GM21526 (cell line): Measurements from ENCODE around the gene TMEM203.

Experiments used
- ATAC-seq: cut with Tn5 transposase; IDR thresholded peaks from one replicate; pipeline ENCODE4 v1.9.1; 2021; ENCODE audit warnings: moderate library complexity; ENCODE audit not compliant: unreplicated experiment, low FRiP score

The TMEM203 gene

GRCh38 chr9:137198051-137198901 is 7.2 kb downstream of the TMEM203 start:
- ATAC-seq, result no peak

DNA sequence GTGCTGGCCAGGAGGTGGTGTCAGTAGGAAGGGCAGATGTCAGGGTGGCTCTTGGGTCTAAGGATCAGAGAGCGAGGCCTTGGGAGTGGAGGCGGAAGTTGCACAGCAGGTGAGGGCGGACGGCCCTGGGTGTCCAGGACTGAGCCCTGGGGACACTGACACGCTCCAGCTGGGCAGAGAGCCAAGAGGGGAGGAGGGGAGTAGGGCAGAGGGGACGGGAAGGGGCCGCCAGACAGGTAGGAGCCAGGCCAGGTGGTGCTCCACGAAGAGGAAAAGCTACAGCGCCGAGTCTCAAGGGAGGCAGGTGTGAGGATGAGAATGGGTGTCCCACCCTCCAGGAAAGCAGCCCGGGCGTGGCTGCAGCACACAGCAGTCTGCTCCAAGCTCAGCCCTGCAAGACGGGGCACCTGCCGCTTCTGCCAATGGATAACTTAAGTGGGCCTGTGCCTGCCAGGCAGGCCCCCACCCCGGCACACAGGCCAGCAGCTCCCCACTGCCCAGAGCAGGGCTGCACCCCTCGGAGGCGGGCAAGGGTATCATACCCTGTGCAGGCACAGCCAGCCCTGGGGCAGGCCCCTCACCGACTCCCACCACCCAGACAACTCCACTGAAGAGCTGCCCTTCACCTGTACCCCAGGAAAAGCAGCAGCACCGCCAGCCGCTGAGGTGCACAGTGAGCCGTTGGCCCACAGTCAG is 9.8 kb downstream of the TMEM203 start:
- ATAC-seq, result no peak

DNA sequence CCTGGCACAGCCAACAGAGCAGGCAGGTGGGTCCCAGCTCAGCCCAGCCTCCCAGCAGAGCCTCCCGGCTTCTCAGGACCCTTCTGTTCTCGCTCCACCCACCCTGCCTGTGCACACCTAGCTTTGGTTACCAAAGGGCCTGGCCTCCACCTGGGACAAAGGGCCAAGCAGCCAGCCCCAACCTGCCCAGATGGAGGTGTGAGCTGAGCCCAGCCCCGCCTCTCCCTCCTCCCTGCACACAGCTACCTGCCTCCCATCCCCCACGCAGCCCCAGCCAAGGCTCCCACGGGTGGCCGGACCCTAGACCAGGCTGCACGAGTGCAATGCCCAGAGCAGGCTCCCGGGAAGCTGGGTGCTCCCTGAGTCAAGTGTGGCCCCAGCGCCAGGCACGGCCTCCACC is 10.5 kb downstream of the TMEM203 start:
- ATAC-seq, result no peak

DNA sequence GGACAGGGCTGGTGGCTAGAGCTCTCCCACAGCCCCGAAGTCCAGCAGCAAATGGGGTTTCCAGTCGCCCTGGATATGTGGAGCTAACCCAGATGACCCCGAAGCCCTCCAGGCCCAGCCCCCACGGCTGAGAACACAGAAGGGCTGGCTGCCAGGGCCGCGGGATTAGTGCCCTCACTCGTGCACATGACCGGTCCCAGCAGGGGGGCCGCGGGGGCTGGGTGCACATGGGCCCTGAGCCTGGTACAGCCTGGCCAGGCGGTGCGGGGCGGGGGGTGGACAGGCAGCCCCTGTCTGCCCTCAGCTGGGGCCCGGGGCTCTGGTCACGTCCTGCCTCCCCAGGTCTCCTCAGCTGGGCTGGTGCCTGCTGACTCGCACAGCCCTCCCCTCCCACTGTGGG is 11.1 kb downstream of the TMEM203 start:
- no peak for ATAC-seq

DNA sequence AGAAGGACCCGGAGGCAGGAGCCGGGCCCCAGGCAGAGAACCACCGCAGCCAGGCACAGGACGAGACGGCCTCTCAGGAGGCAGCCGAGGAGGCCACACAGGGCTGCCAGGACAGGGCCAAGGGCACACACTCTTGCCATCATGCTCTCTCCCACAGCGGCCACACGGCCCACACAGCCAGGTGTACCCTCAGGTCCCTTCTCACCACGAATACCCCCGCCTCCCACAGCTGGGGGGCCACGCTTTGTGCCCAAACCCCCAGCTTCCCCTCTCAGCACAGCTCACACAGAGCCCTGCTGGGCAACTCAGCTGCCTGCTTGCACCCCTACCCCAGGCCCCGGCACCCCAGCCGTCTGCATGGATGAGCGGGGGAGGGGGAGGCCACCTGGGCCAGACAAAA is 11.7 kb downstream of the TMEM203 start:
- ATAC-seq, result no peak

DNA sequence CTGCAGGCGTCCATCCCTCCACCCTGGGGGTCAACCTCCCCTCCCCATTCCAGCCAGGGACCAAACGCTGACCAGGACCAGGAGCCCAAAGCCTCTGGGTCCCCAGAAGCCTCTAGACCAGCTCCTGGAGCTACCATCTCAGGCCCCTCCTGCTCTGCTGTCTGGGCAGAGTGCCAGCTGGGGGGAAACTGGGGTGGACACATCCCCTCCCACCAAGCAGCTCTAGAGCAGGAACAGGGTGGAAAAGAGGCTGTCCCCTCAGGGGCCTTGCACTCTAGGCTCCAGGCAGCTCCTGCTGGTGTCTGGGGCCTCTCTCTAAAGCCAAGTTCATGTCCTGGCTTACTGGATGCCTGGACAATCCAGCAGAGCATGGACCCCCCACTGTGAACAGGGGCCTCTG is 12.6 kb downstream of the TMEM203 start:
- no peak for ATAC-seq

- ATAC-seq, result no peak
Observed at GRCh38 chr9:137192448-137192780, 13.0 kb downstream of the TMEM203 start.

- no peak for ATAC-seq
Observed at GRCh38 chr9:137191691-137192447, 13.6 kb downstream of the TMEM203 start.

GRCh38 chr9:137191245-137191644 is 14.2 kb downstream of the TMEM203 start:
- ATAC-seq, result no peak

GRCh38 chr9:137190315-137190856 is 15.1 kb downstream of the TMEM203 start:
- no peak for ATAC-seq

DNA sequence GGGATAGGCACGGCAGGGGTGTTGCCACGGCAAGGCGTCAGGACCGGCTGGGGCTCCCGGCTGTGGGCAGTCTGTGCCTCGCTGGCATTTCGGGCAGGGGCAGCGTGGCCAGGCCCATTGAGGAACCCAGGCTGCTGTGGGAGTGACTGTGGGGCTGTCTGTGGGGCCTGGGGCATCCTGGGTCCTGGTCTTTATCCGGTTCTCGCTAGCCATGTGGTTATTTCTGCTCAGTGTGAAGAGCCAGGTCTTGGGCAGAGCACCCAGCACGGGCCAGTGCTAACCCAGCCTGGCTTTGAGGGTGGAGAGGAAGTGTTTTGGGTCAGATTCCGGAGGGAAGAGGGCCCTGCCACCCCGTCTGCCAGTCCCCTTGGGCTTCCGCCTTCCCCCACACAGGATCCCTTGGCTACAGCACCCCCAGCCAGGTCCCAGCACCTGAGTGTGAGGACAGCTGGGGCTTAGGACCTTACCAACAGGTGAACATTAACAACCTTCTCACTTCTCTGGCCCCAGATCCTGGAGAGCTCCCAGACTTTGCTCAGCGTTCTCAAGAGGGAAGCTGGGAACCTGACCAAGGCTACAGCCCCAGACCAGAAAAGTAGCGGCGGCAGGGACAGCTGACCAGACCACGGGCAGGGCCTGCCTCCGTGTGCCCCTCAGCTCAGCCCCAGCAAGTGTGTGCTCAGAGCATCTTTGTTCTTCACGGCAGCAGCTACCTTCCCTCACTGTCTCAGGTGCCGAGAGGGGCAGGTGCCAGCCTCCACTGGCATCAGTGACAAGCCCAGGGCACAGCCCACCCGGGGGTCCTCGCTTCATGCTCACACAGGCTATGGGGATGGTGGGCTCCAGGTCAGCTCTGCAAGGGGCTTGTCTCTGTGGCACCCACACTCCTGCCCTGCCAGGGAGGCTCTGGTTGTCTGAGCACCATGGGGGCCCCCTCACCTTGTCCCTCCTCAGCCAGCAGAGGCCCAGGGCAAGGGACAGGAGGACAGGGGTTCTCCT is 15.9 kb downstream of the TMEM203 start:
- ATAC-seq, result no peak

GRCh38 chr9:137188490-137189296 is 16.8 kb downstream of the TMEM203 start, which contains the start of the genes ANAPC2 and SSNA1:
Gene ANAPC2 (minus strand): TSS chr9:137188560. CDS start chr9:137188532, 28 bp downstream.
Gene SSNA1 (plus strand): TSS chr9:137188676. CDS start chr9:137188727, 51 bp downstream.
- ATAC-seq, result peak; percentile 63

GRCh38 chr9:137188086-137188489 is 17.4 kb downstream of the TMEM203 start:
- no peak for ATAC-seq

GRCh38 chr9:137187386-137187785 is 18.1 kb downstream of the TMEM203 start:
- no peak for ATAC-seq

DNA sequence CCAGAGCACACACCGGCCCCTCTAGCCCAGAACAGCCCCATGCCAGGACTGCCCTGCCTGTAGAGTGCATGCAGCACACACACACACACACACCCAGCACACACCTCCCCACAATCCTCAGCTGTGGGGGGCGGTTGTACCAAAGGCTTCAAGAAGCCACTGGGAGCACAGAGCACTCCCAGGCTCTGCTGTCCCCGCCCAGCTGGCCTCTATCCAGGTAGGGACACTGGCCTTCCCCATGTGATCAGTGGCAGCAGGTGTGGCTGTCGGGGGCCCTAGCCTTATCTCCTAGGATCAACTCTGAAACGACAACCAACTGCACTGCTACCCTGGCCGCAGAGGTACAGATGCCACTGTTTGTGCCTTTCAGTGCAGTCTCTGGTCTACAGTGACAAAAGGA is 19.1 kb downstream of the TMEM203 start:
- no peak for ATAC-seq

- no peak for ATAC-seq
Observed at GRCh38 chr9:137185921-137186320, 19.5 kb downstream of the TMEM203 start.

DNA sequence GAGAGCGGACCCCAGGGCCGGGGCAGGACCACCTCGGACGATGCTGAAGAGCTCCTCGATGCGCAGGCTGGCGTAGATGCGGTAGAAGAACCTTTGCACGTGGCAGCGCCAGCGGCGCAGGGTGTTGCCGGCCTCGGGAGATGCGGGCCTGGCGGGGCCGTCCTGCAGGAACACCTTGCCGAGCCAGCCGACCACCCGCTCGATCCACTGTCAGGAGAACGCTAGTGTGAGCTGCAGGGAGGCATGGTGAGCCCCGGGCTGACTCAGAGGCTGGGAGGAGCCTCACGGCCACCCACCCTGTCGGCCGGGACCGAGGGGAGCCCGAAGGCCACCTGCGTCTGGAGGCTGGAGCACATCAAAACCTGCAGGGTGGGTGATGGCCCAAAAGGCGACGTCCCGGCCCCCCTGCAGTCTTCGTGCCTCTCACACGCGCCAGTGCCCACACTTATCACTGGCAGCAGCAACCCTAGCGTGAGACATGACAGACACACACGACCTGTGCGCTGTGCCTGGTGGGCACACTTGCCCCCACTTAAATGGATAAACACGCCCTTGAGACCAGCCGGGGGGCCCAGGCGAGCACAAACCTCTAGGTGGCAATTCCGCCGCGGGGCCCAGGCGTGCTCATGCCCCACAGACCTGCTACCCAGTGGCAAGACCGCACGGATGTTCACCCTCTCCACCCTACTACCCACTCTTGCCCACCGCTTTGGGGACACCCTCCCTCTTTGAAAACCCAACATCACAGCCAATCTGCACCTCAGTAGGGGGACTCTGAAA is 20.4 kb downstream of the TMEM203 start:
- no peak for ATAC-seq

- ATAC-seq, result no peak
Observed at GRCh38 chr9:137183980-137184595, 21.4 kb downstream of the TMEM203 start.
